ENCODE measurements around the gene BFSP2.

BFSP2 gene

GRCh38 chr3:133396906-133397305, 3.0 kb upstream of the BFSP2 start:
- H3K4me1 ChIP-seq (ENCODE audit: control insufficient read depth, low read length) = peaks cover 8% of the 10 kb centered on the region
- H3K27ac ChIP-seq (ENCODE audit: low read depth, low read length) = no peak overlapping the region
- H3K9me2 ChIP-seq (replicated peaks; ENCODE audit: control insufficient read depth, low read length) = no peaks in the 10 kb centered on the region
- no peaks in the 10 kb centered on the region for H3K36me3 ChIP-seq (ENCODE audit: control insufficient read depth, low read length)
- no peak overlapping the region for H3K4me3 ChIP-seq (ENCODE audit: low read length)
- no peak overlapping the region for H3K4me2 ChIP-seq (ENCODE audit: low read length)
- TF ChIP-seq EZH2phosphoT487 (IDR thresholded peaks at IDR 0.05; ENCODE audit: borderline replicate concordance, low read length) = no peak
- TF ChIP-seq, protein P1, sequence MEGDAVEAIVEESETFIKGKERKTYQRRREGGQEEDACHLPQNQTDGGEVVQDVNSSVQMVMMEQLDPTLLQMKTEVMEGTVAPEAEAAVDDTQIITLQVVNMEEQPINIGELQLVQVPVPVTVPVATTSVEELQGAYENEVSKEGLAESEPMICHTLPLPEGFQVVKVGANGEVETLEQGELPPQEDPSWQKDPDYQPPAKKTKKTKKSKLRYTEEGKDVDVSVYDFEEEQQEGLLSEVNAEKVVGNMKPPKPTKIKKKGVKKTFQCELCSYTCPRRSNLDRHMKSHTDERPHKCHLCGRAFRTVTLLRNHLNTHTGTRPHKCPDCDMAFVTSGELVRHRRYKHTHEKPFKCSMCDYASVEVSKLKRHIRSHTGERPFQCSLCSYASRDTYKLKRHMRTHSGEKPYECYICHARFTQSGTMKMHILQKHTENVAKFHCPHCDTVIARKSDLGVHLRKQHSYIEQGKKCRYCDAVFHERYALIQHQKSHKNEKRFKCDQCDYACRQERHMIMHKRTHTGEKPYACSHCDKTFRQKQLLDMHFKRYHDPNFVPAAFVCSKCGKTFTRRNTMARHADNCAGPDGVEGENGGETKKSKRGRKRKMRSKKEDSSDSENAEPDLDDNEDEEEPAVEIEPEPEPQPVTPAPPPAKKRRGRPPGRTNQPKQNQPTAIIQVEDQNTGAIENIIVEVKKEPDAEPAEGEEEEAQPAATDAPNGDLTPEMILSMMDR (IDR thresholded peaks at IDR 0.05; ENCODE audit: low read depth, low read length, poor library complexity, severe bottlenecking) = no peak
- no peaks in the 10 kb centered on the region for H3K9me3 ChIP-seq (ENCODE audit: control insufficient read depth, insufficient read depth, low read length)
- H4K20me1 ChIP-seq (ENCODE audit: control insufficient read depth, insufficient read depth, low read depth, low read length) = no peaks in the 10 kb centered on the region
- no peaks in the 10 kb centered on the region for H3F3A ChIP-seq (ENCODE audit: control insufficient read depth, insufficient read depth)
- no peaks in the 10 kb centered on the region for H3K27me3 ChIP-seq (ENCODE audit: control insufficient read depth, low read length)
- H3K79me2 ChIP-seq (ENCODE audit: control insufficient read depth, low read length) = no peaks in the 10 kb centered on the region

GRCh38 chr3:133401374-133402135, 1.7 kb downstream of the BFSP2 start:
- Histone ChIP-seq H3F3A (ENCODE audit: control insufficient read depth, insufficient read depth) (no peaks in the 10 kb centered on the region), H3K27ac (ENCODE audit: low read depth, low read length) (no peak overlapping the region), H3K79me2 (ENCODE audit: control insufficient read depth, low read length) (no peaks in the 10 kb centered on the region), H4K20me1 (ENCODE audit: control insufficient read depth, insufficient read depth, low read depth, low read length) (no peaks in the 10 kb centered on the region), H3K27me3 (ENCODE audit: control insufficient read depth, low read length) (no peaks in the 10 kb centered on the region), H3K36me3 (ENCODE audit: control insufficient read depth, low read length) (no peaks in the 10 kb centered on the region), H3K9me2 (replicated peaks; ENCODE audit: control insufficient read depth, low read length) (no peaks in the 10 kb centered on the region), H3K4me1 (ENCODE audit: control insufficient read depth, low read length) (no peaks in the 10 kb centered on the region), H3K4me2 (ENCODE audit: low read length) (no peak overlapping the region), H3K4me3 (ENCODE audit: low read length) (no peak overlapping the region), H3K9me3 (ENCODE audit: control insufficient read depth, insufficient read depth, low read length) (no peaks in the 10 kb centered on the region)
- TF ChIP-seq EZH2phosphoT487 (IDR thresholded peaks at IDR 0.05; ENCODE audit: borderline replicate concordance, low read length) = no peak
- TF ChIP-seq, protein P1 (IDR thresholded peaks at IDR 0.05; ENCODE audit: low read depth, low read length, poor library complexity, severe bottlenecking) = no peak

DNA sequence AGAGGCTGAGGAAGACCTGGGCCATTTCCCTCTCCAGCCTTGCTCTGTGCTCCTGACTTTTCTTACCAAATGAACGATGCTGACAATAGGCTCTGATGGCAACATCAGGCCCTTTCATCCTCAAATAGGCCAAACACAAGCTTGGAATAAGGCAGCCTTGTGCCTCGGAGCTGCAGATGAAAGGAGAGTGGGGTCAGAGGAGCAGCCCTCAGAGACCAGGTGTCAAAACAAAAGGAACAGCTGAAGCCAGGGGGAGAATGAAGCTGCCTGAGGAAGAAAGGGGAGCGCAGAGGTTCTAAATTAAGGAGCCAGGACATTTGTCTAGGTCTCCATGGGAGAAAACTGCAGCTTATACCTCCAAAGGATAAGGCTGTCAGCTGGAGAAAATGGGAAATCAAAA, 5.1 kb downstream of the BFSP2 start:
- Histone ChIP-seq H3K9me3 (ENCODE audit: control insufficient read depth, insufficient read depth, low read length) (no peaks in the 10 kb centered on the region), H3K27ac (ENCODE audit: low read depth, low read length) (no peak overlapping the region), H3K4me1 (ENCODE audit: control insufficient read depth, low read length) (no peaks in the 10 kb centered on the region), H3K79me2 (ENCODE audit: control insufficient read depth, low read length) (no peaks in the 10 kb centered on the region), H3K4me3 (ENCODE audit: low read length) (no peak overlapping the region), H4K20me1 (ENCODE audit: control insufficient read depth, insufficient read depth, low read depth, low read length) (no peaks in the 10 kb centered on the region), H3F3A (ENCODE audit: control insufficient read depth, insufficient read depth) (no peaks in the 10 kb centered on the region), H3K4me2 (ENCODE audit: low read length) (no peak overlapping the region), H3K27me3 (ENCODE audit: control insufficient read depth, low read length) (no peaks in the 10 kb centered on the region), H3K9me2 (replicated peaks; ENCODE audit: control insufficient read depth, low read length) (no peaks in the 10 kb centered on the region), H3K36me3 (ENCODE audit: control insufficient read depth, low read length) (no peaks in the 10 kb centered on the region)
- no peak for TF ChIP-seq EZH2phosphoT487 (IDR thresholded peaks at IDR 0.05; ENCODE audit: borderline replicate concordance, low read length)

DNA sequence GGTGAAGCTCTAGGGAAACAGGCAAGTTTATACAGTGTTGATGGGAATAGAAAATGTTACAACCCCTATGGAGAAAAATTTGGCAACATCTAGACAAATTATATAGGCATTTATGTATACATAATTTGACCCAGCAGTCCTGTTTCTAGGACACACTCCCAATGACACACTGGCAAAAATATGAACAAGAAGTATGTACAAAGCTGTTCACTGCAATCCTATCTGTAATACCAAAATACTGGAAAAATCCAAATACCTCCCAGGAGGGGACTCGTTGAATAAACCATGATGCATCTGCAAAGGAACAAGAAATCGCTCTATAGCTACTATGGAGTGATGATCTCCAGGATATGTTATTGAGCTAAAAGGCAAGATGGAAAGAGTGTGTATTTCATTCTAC, 8.5 kb downstream of the BFSP2 start:
- Histone ChIP-seq H3K9me2 (replicated peaks; ENCODE audit: control insufficient read depth, low read length) (no peaks in the 10 kb centered on the region), H3K36me3 (ENCODE audit: control insufficient read depth, low read length) (no peaks in the 10 kb centered on the region), H3F3A (ENCODE audit: control insufficient read depth, insufficient read depth) (peaks cover 3% of the 10 kb centered on the region), H3K27me3 (ENCODE audit: control insufficient read depth, low read length) (no peaks in the 10 kb centered on the region), H3K27ac (ENCODE audit: low read depth, low read length) (no peak overlapping the region), H3K4me1 (ENCODE audit: control insufficient read depth, low read length) (no peaks in the 10 kb centered on the region), H3K79me2 (ENCODE audit: control insufficient read depth, low read length) (no peaks in the 10 kb centered on the region), H3K9me3 (ENCODE audit: control insufficient read depth, insufficient read depth, low read length) (no peaks in the 10 kb centered on the region), H4K20me1 (ENCODE audit: control insufficient read depth, insufficient read depth, low read depth, low read length) (no peaks in the 10 kb centered on the region), H3K4me3 (ENCODE audit: low read length) (no peak overlapping the region), H3K4me2 (ENCODE audit: low read length) (no peak overlapping the region)
- TF ChIP-seq EZH2phosphoT487 (IDR thresholded peaks at IDR 0.05; ENCODE audit: borderline replicate concordance, low read length) = no peak
- TF ChIP-seq, protein P1 (IDR thresholded peaks at IDR 0.05; ENCODE audit: low read depth, low read length, poor library complexity, severe bottlenecking) = no peak
